MM.1S (cell line): ENCODE measurements around the gene CIB1.

Experiments used
- DNase-seq: peaks from one replicate; pipeline ENCODE4 v3.0.0-alpha.2; 2015
- H2AFZ ChIP-seq: fragments of 300-600 bp; sonication (generic); 2 replicates; pipeline ENCODE4 v1.6.0; 2016; ENCODE audit warnings: antibody characterized with exemption, low read length
- H3F3A ChIP-seq: fragments of 300-600 bp; sonication (generic); 2 replicates; pipeline ENCODE4 v1.6.1; 2016; ENCODE audit warnings: mild to moderate bottlenecking, antibody characterized with exemption, low read length, moderate library complexity, mixed read lengths; ENCODE audit not compliant: insufficient read depth
- H3K27ac ChIP-seq: fragments of 300-600 bp; sonication (generic); 2 replicates; pipeline ENCODE4 v1.5.1; 2016; ENCODE audit warnings: mild to moderate bottlenecking, low read length
- H3K27me3 ChIP-seq: fragments of 300-600 bp; sonication (generic); replicated peaks from 2 replicates; pipeline ENCODE4 v1.6.0; 2016; ENCODE audit warnings: low read length; ENCODE audit not compliant: insufficient read depth
- H3K36me3 ChIP-seq: fragments of 300-600 bp; sonication (generic); replicated peaks from 2 replicates; pipeline ENCODE4 v1.6.1; 2016; ENCODE audit warnings: mild to moderate bottlenecking, low read length, mixed read lengths; ENCODE audit not compliant: insufficient read depth
- H3K4me1 ChIP-seq: fragments of 300-600 bp; sonication (generic); 2 replicates; pipeline ENCODE4 v1.6.1; 2016; ENCODE audit warnings: low read length, mixed read lengths
- H3K4me2 ChIP-seq: fragments of 300-600 bp; sonication (generic); 2 replicates; pipeline ENCODE4 v1.6.0; 2016; ENCODE audit warnings: low read depth, low read length
- H3K4me3 ChIP-seq: fragments of 300-600 bp; sonication (generic); 2 replicates; pipeline ENCODE4 v1.5.1; 2016; ENCODE audit warnings: low read length, mixed read lengths
- H3K79me2 ChIP-seq: fragments of 300-600 bp; sonication (generic); 2 replicates; pipeline ENCODE4 v1.6.1; 2016; ENCODE audit warnings: mixed run types, low read length, mixed read lengths
- H3K9ac ChIP-seq: fragments of 300-600 bp; sonication (generic); 2 replicates; pipeline ENCODE4 v1.6.1; 2016; ENCODE audit warnings: low read length, mixed read lengths
- H3K9me2 ChIP-seq: fragments of 300-600 bp; sonication (generic); replicated peaks from 2 replicates; pipeline ENCODE4 v1.6.1; 2016; ENCODE audit warnings: mild to moderate bottlenecking, low read length, mixed read lengths; ENCODE audit not compliant: insufficient read depth
- H3K9me3 ChIP-seq: fragments of 300-600 bp; sonication (generic); replicated peaks from 2 replicates; pipeline ENCODE4 v1.6.1; 2016; ENCODE audit warnings: mild to moderate bottlenecking, low read length, mixed read lengths; ENCODE audit not compliant: insufficient read depth
- H4K20me1 ChIP-seq: fragments of 300-600 bp; sonication (generic); 2 replicates; pipeline ENCODE4 v1.6.1; 2016; ENCODE audit warnings: mild to moderate bottlenecking, low read length, moderate library complexity, mixed read lengths; ENCODE audit not compliant: insufficient read depth
- CTCF ChIP-seq: fragments of 300-600 bp; sonication (generic); IDR thresholded peaks from 2 replicates; pipeline ENCODE4 v1.5.1; 2016; ENCODE audit warnings: antibody characterized with exemption, low read length, mixed read lengths
- EZH2 ChIP-seq: fragments of 300-600 bp; sonication (generic); optimal IDR thresholded peaks from 2 replicates; pipeline ENCODE3; 2017; ENCODE audit warnings: low read depth, mild to moderate bottlenecking, antibody characterized with exemption, low read length, mixed read lengths
- EZH2phosphoT487 ChIP-seq: fragments of 300-600 bp; sonication (generic); IDR thresholded peaks from 2 replicates; pipeline ENCODE4 v1.6.1; 2018; ENCODE audit warnings: antibody characterized with exemption, low read length

CIB1 gene

GRCh38 chr15:90230071-90230494 lies 3.7 kb downstream of the CIB1 start:
- Histone ChIP-seq H3K4me3 (no peak overlapping the region), H3K9me2 (no peaks in the 10 kb centered on the region), H2AFZ (no peak overlapping the region), H3F3A (peaks cover 18% of the 10 kb centered on the region), H3K27me3 (no peaks in the 10 kb centered on the region), H3K36me3 (peaks cover 9% of the 10 kb centered on the region; the same call in 1 of the 2 replicates), H3K4me1 (peaks cover 7% of the 10 kb centered on the region), H3K9ac (no peak overlapping the region), H3K27ac (no peak overlapping the region), H3K4me2 (no peak overlapping the region), H3K9me3 (no peaks in the 10 kb centered on the region), H4K20me1 (no peaks in the 10 kb centered on the region), H3K79me2 (peaks cover 11% of the 10 kb centered on the region)
- TF ChIP-seq EZH2, result no peak
- no peak for TF ChIP-seq EZH2phosphoT487
- TF ChIP-seq CTCF, result no peak
- no peak for DNase-seq

GRCh38 chr15:90228960-90229359 lies 4.8 kb downstream of the CIB1 start:
- Histone ChIP-seq H3K9ac (no peak overlapping the region), H3K36me3 (peaks cover 9% of the 10 kb centered on the region; the same call in 1 of the 2 replicates), H3K9me2 (no peaks in the 10 kb centered on the region), H3K27ac (no peak overlapping the region), H3K9me3 (no peaks in the 10 kb centered on the region), H3K4me3 (no peak overlapping the region), H3K79me2 (peaks cover 11% of the 10 kb centered on the region), H2AFZ (no peak overlapping the region), H3K27me3 (no peaks in the 10 kb centered on the region), H3F3A (peaks cover 11% of the 10 kb centered on the region), H3K4me2 (no peak overlapping the region), H3K4me1 (peaks cover 7% of the 10 kb centered on the region), H4K20me1 (no peaks in the 10 kb centered on the region)
- TF ChIP-seq EZH2, result no peak
- DNase-seq, result no peak

- H3K27ac ChIP-seq, result no peak overlapping the region
- peaks cover 9% of the 10 kb centered on the region; the same call in 1 of the 2 replicates for H3K36me3 ChIP-seq
- H4K20me1 ChIP-seq, result no peaks in the 10 kb centered on the region
- H3K27me3 ChIP-seq, result no peaks in the 10 kb centered on the region
- DNase-seq, result no peak
- TF ChIP-seq CTCF, result no peak
- TF ChIP-seq EZH2phosphoT487, result no peak
- no peak for TF ChIP-seq EZH2
- peaks cover 7% of the 10 kb centered on the region for H3K4me1 ChIP-seq
- H3K4me2 ChIP-seq, result no peak overlapping the region
- H3K79me2 ChIP-seq, result peaks cover 11% of the 10 kb centered on the region
- no peak overlapping the region for H3K4me3 ChIP-seq
- H3K9me2 ChIP-seq, result no peaks in the 10 kb centered on the region
- no peaks in the 10 kb centered on the region for H3K9me3 ChIP-seq
- H3K9ac ChIP-seq, result no peak overlapping the region
- peaks cover 5% of the 10 kb centered on the region for H3F3A ChIP-seq
- no peak overlapping the region for H2AFZ ChIP-seq
These were observed 5.6 kb downstream of the CIB1 start for GRCh38 chr15:90227816-90228772.

- Histone ChIP-seq H3K27me3 (no peaks in the 10 kb centered on the region), H3K36me3 (peaks cover 9% of the 10 kb centered on the region; the same call in 1 of the 2 replicates), H3K9ac (no peak overlapping the region), H3K4me1 (peaks cover 5% of the 10 kb centered on the region), H2AFZ (no peak overlapping the region), H3K9me3 (no peaks in the 10 kb centered on the region), H3K79me2 (peaks cover 7% of the 10 kb centered on the region), H3K4me3 (no peak overlapping the region), H3F3A (no peaks in the 10 kb centered on the region), H3K9me2 (no peaks in the 10 kb centered on the region), H3K4me2 (no peak overlapping the region), H4K20me1 (no peaks in the 10 kb centered on the region), H3K27ac (no peak overlapping the region)
- DNase-seq, result no peak
- TF ChIP-seq CTCF (no peak), EZH2phosphoT487 (no peak), EZH2 (no peak)
These were observed 6.4 kb downstream of the CIB1 start for GRCh38 chr15:90227336-90227735.
